ENCODE measurements around the gene SPRYD7. TPM values are rescaled to one million over a fixed set of nuclear protein-coding genes. Genes with fewer than 3 reads are reported as not detected.

Gene SPRYD7
- 7.7 to 9.9 TPM (median 8.1 TPM) in 5 replicates for total RNA-seq (2022; extraction: Qiagen RNA extraction; ENCODE audit: low read depth)

GRCh38 chr13:49936075-49936967, at the start of gene SPRYD7:
SPRYD7 (minus strand) TSS chr13:49936340; CDS start chr13:49936235, 105 bp downstream.

Other genes with a start within 250 kb of the SPRYD7 start
- 44.7 to 69.3 TPM (median 64.9 TPM) in 5 replicates for gene EBPL, start 244.9 kb downstream of the SPRYD7 start, total RNA-seq (2022; extraction: Qiagen RNA extraction; ENCODE audit: low read depth)
- gene KPNA3, start 143.7 kb downstream of the SPRYD7 start, total RNA-seq (2022; extraction: Qiagen RNA extraction; ENCODE audit: low read depth): 23.9 to 28.0 TPM (median 25.0 TPM) in 5 replicates
- 10.7 to 16.1 TPM (median 11.7 TPM) in 5 replicates for gene TRIM13, start 60.7 kb upstream of the SPRYD7 start, total RNA-seq (2022; extraction: Qiagen RNA extraction; ENCODE audit: low read depth)
- gene KCNRG, start 79.1 kb upstream of the SPRYD7 start, total RNA-seq (2022; extraction: Qiagen RNA extraction; ENCODE audit: low read depth): 0.42 to 0.72 TPM (median 0.53 TPM) in 5 replicates